T-helper 9 cell (primary cell): Measurements from ENCODE around the gene FBXW9.
"Not testable (repeated sequence)": the region's sequence is repeated elsewhere in the genome, so short reads cannot be mapped to it uniquely, and the experiment has no call there.

Experiments used
- DNase-seq: peaks from one replicate; pipeline ENCODE4 v3.0.0-alpha.2; 2020

The FBXW9 gene

DNA sequence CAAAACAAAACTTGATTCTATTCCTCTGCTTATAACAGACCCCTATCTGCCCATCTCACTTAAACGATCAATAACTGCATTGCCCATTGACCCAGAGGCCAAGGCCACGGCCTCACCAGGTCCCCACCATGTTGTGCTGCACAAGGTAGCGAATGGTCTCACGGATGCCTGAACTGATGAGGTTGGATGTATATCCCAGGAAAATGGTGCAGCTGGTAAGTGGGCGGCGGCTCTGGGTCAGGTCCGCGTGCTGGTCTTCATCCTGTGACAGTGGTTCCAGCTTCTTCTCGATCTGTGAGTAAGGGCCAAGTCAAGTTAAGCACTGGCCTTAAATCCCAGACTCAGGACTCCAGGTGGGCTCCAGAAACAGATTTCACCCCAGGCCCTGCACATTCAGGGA lies 16.4 kb downstream of the FBXW9 start:
- no peak for DNase-seq

DNA sequence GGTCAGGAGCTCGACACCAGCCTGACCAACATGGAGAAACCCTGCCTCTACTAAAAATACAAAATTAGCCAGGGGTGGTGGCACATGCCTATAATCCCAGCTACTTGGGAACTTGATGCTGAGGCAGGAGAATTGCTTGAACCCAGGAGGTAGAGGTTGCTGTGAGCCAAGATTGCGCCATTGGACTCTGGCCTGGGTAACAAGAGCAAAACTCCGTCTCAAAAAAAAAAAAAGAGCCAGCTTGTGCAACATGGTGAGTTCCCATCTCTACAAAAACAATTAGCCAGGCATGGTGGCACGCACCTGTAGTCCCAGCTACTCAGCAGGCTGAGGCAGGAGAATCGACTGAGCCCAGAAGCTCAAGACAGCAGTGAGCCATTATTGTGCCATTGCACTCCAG lies 18.4 kb downstream of the FBXW9 start:
- not testable (repeated sequence) for DNase-seq

DNA sequence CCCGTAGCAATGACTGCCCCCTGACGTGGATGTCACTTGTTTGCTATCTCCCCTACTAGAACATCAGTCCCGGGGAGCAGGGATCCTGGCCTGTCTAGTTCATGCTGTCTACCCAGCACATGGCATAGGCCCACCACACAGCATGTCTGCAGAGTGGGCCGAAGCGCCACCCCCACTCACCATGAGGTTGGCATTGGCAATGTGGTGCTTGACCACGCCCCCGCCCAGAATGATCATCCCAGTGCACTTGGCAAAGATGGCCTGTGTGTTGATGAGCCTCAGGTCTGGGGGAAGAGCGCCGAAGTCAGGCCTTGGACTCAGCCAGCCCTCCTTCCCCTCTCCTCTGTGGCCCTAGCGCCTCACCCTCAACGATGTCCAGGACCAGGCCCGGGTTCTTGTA lies 19.5 kb downstream of the FBXW9 start:
- DNase-seq, result no peak

DNA sequence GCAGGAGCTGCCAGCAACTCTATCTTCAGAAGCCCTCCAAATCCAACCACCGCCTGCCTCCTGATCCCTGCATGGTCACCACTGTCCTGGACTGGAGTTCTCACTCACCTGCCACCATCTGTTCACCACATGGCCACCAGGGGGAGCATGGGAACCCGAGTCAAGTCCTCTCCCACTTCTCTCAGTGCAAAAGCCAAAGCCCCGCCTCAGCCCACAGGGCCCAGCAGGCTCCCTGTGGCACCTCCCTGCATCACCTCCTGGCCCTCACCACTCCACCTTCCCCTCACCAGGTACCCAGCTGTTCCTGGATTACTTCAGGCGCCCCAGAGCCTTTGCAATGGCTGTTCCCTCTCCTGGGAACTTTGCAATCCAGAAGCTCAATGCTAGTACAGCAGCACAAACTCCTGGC lies 20.0 kb downstream of the FBXW9 start:
- peak; percentile 84 for DNase-seq

DNA sequence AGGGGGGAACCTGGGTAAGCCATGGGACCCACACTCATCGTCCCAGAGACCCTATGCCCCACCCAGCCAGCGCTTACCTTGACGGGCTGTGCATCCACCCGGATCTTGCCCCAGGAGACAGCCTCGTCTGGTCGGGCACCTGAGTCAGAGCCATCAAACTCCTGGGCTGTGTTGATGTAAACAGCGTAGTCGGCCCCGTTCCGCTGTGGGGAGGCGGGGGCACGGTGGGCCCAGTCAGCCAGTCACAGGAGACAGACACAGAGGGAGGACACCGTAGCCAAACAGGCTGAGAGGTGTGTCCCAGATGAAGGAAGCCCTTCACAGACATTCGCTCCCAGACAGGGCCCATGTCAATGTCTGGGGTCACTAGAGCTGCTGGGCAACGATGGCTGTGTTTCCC lies 20.5 kb downstream of the FBXW9 start:
- no peak for DNase-seq

DNA sequence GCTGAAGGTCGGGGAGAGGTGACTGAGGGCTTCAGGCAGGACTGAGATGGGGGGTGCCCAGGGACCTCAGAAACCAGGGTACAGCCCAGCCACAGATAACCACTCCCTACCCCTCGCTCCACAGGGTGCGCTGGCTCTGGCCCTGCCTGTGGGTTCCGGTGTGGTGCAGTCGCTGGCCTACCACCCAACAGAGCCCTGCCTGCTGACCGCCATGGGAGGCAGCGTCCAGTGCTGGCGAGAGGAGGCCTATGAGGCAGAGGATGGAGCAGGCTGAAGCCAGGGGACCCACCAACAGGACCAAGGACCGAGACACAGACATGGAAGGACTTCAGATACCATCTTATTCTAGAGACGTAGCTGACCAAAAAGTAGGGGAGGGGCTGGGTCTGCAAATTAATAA lies 21.0 kb downstream of the FBXW9 start:
- DNase-seq, result no peak

DNA sequence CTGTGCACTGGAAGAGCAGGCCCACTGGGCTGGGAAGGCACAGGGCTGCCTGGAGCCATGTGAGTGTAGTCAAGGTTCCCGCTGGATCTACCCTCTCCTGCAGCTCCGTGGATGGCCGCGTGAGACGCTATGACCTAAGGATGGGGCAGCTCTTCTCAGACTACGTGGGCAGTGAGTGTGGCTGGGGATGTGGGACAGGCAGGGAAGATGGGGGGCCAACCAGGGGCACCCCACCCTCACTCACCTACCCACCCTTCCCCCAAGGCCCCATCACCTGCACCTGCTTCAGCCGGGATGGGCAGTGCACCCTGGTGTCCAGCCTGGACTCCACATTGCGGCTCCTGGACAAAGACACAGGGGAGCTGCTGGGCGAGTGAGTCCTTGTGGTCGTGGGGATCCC lies 23.7 kb downstream of the FBXW9 start:
- DNase-seq, result no peak

DNA sequence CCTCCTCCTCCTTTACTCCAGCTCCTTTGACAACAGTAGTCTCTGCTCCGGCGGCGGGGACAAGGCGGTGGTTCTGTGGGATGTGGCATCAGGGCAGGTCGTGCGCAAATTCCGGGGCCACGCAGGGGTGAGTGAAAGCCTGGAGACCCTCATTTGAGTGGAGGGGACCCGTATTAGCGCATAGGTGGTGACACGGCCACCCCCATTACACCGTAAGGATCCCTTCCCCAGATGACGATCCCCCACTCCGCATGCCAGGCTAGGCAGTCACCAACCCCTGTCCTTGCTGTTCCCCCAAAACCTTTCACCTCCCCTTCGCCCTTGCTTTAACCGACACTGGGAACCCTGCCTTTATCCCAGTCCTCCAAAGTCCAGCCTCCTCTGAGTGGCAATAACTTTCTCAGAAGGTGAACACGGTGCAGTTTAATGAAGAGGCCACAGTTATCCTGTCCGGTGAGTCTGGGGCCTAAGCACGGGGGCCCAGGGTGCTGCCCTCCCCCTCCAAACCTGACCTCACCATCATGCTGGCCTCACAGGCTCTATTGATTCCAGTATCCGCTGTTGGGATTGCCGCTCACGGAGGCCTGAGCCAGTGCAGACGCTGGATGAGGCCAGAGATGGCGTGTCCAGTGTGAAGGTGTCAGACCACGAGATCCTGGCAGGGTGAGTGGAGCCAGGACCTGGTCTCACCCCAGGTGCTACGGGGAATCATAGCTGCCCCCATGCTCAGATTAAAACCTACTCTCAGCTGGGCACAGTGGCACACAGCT lies 26.1 kb downstream of the FBXW9 start:
- DNase-seq, result no peak

DNA sequence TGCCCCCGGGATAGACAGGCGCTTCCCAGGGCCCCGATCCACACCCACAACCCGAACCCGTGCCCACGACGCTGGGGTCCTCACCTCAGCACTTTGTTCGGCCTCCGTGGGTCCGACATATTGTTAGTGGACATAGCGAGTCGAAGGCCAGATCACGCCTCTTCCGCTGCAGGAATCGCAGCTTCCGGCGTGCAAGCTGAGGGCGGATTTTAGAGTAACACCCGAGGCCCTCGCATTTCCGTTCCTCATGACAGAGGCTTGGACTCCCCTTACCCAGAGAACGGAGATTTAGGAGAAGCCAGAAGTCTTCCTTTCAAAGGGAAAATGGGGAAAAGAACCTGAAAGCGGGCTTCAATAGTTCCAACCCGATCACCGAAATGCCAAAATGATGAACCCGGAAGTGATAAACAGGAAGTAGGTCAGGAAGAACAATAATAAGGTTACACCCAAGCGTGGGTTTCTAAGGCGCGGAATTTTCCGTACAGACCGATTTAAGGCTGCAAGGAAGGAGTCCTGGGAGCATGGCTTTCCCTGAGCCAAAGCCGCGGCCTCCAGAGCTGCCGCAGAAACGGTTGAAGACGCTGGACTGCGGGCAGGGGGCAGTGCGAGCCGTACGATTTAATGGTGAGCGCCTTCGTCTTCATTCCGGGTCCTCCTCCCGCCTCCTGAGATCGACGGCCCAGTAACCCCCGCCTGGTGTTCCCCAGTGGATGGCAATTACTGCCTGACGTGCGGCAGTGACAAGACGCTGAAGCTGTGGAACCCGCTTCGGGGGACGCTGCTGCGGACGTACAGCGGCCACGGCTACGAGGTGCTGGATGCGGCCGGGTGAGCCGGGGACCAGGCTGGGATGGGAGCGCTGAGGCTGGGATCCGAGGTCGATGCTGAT lies 26.9 kb downstream of the FBXW9 start:
- DNase-seq, result peak; percentile 67

DNA sequence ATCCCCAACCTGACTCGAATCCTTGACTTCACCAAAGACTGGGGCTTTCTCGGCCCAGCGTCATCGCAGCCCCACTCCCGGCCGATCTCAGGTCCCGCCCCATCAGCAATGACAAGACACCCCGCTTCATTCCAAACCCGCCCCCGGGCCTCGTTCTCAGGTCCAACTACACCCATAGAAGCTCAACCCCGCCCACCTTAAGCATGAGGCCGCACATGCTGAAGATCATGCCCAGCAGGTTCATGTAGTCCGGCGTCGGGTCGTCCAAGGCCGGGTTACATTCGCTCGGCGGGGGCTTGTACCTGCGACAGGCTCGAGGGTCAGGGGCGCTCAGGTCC lies 27.5 kb downstream of the FBXW9 start:
- DNase-seq, result peak; percentile 64

DNA sequence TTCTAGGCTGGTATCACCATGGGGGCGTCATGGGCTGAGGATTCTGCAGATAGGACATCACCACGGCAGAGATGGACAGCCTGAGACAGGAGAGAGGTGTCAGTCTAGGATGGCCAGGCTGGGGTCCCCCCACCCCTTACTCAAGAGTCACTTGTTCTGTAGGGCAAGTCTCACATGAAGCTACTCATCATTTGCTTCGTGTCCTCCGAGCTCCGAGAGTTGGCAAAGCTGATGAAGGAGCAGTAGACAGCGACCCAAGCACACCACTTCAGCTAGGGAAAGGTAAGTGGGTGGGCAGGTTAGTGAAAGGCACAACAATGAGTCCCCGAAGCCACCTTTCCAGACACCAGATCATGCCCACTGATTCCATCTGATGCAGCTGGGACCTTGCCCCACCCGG lies 28.1 kb downstream of the FBXW9 start:
- no peak for DNase-seq

DNA sequence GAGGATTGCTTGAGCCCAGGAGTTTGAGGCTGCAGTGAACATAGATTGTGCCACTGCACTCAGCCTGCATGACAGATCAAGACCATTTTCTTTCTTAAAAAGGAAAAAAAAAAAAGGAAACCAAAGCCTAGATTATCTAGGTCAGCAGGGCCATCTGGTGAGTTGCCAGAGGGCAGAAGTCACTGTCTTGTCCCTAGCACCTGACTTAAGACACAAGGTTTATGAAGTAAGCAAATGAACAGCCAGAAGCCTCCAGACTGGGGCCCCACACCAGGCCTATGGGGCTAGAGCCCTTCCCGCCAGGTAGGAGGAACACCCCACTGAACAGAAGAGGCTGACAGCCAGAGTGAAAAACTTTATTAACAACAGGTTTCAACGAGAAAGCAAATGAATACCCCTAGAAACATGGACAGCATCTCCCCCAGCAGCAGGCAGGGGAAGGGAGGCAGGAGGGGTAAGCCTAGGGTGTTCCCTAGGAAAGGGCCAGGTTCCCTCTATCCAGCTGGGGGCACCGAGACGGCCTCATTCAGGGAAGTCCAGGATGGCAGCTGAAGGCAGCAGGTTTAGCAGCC lies 28.6 kb downstream of the FBXW9 start:
- DNase-seq, result no peak

DNA sequence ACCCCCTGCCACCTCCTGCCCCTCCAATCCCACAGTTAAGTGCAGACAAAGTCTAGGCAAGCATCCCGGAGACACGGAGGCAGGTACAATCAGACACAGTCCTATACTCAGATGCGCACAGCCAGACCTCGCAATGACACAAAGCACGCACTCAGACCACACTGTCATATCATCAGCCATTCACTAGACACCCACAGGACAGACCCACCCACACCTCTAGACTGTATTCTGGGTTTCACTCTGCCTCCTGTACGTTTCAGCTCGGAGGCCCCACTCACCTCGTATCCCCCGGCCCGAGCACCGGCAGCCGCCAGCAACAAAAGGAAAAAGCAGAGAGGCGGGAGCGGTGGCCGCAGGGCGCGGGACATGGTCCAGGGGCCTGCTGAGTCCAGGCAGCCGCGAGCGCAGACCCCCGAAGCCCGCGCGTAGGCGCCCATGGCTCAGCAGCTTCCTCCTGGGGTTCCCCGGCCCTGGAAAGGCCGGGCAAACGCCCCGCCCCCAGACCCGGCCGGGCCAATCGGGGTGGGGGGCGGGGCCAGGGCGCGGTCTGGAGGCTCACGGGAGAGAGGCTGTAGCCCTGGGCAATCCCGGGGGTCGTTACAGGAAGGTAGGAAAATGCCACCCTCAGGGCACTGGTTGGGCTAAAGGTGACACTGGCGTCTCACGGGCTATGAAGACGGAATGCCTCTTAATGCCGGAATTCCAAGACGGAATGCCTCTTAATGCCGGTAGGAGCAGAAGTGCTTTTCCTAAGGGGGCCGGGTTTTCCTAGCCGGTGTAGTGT lies 30.0 kb downstream of the FBXW9 start, which contains the start of the genes MAN2B1 and WDR83:
MAN2B1 (minus strand) TSS at position 478 of the 784 bp plus-strand sequence; CDS start at position 437, 41 bp downstream.
WDR83 (plus strand) TSS at position 543 of the 784 bp plus-strand sequence. CDS start 2,984 bp downstream, outside the sequence.
- DNase-seq, result peak; percentile 78

DNA sequence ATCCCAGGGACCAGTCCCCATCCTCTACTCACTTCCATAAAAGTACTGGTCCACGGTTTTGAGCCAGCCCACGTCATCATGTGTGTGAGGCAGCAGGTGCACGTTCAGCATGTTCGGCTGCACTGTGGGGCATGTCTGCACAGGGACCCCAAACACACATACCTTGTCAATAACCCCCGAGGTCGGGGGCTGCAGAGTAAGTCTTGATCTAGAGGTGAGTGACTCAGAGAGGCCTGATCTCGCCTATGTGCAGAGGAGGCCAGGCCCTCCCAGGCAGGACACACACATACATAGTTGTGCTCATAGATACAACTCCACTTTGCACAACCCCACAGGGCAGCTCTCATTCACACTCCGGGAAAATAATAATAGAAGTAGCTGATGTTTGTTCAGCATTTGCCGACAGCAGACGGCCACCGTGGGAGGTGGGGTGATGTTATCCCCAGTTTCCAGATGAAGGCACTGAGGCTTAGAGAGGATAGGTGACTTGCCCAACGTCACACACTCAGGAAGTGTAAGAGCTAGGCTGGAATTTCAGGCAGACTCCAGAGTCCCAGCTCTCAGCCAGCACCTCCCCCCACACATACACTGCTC lies 30.7 kb downstream of the FBXW9 start:
- DNase-seq, result no peak

DNA sequence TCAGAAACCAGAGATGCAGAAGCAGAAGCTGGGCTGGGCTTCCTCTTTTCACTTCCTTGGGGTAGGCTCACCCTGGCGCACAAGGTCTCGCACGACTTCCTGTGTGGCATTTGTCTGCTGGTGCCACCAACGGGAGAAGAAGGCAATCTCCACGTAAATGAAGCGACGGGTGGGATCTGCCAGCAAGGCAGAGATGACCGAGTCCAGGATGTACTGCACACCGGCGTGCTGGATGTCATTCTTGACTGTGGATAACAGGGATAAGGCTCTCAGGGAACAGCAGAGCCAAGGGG lies 31.2 kb downstream of the FBXW9 start:
- DNase-seq, result no peak

DNA sequence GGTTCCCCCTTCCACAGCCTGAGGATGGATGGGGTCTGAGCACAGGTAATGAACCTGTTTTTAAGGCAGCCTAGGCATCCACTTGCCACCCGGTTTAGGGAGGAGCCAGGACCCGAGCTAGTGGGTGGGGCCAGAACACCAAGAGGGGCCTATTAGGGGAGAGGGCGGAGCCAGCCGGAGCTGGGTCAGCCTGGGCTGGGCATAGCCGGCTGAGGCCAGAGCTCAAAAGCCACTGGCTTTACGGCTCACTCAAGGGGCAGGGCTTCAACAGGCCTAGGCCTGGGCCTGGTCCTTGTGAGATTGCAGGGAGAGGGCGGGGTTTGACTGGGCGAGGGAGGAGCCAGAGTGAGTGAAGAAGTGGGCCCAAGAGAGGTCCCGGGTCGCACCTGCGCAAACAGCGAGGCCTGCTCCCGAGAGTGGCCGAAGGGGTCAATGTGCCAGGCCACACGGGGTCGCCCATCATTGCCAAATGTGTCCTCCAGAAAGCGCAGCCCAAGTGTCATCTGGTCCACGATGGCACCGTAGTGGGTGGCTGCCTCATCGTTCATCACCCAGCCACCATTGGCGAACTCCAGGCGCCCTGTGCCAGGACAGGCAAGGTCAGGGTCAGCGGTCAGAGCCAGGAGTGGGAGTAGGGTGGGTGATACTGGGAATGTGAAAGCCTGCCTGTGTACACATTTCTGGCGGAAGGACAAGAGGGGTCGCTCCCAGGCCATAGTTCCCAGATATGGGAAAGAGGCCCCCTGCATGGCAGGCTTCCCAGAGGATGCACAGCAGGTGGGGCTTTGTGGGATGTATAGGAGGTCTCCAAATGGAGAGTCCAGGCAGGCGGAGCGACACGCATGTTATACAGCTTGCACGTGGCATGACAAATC lies 31.8 kb downstream of the FBXW9 start:
- DNase-seq, result no peak

DNA sequence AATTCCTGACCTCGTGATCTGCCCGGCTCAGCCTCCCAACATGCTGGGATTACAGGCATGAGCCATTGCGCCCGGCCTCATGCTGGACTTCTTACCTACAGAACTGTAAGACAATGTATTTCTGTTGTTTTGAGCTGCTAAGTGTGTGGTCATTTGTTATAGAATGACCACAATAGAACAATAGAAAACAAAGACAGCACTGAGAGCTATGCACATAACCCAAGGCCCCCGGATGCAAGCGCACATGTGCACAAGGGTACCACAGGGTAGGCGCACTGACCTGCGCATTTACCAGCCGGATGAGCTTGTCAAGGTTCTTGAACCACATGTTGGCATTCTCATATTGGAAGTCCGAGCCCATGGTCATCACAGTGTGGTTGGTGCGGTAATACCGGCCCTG lies 35.5 kb downstream of the FBXW9 start:
- no peak for DNase-seq

DNA sequence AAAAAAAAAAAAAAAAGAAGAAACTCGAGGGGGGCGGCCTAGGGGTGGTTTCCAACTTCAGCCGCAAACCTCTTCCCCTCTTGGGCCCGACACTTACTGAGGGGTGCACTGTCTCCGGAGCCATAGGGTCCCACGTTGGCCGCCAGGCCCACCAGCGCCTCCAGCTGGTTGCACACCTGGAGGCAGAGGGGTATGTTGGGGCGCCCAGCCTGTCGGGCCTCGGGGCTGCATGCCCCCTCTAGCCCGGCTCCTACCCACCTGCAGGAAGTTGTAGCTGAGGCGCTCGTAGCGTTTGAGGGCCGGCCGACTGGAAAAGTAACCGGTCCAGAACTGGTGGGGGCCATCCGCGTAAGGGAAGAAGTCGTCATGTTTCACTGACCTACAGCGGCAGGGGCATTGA lies 38.5 kb downstream of the FBXW9 start:
- no peak for DNase-seq

DNA sequence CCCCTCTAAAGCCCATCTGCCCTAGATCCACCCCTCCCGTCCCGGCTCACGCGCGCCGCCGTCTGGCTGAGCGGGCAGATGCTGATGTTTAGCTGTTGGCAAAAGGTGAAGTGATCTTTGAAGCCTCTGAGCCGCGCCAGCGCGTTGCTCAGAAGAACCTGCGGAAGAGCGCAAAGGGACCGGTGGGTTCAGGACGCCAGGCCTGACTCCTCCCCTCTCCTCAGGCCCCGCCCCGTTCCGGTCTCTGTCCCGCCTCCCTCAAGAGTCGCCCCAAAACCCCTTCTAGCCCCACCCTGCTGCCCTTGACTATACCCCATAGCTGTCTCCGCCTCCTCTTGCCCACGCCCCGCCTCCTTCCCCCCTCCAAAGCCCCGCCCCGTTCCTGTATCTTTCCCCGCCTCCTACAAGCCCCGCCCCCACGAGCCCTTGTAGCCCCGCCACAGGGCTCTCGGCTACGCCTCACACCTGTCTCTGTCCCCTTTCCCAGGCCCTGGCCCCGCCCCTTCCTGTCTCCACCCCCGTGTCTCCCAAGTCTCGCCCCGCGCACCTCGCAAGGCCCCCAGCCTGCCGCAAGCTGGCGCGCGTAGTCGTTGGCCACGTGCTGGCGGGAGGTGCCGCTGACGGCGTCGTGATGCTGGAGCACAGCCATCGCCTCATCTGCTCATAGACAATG lies 39.4 kb downstream of the FBXW9 start:
- DNase-seq, result no peak

DNA sequence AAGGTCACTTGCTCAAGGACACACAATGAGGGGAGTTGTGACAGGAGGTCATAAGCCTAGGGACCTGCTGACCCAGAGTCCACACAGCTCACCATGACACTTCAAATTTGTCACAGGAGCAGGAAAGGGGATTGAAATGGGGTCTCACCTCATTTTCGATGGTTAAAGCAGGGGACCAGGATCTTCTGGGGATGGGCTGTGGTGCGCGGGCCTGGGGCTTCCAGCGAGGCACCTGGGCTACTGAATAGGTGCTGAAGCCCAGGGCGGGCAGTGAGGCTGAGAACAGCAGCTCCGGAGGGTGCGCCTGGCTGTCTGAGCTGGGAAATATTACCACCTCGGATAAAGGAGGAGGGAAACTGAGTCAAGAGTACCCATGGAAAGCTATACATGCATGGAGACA lies 40.9 kb downstream of the FBXW9 start:
- no peak for DNase-seq

DNA sequence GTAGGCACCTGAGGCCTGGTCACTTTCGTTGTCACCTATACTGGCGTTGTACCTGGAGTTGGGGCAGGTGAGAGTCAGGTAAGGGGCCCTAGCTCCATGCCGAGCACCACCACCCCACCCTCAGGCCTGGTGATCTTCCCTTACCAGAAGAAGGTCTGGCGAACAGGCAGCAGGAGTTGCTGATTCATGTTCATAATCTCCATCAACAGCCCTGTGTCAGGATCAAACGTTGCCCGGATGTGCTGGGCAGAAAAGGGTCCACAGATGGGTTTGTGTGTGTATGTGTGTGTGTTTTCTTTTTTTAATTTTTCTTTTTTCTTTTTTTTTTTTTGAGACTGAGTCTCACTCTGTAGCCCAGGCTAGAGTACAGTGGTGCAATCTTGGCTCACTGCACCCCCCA lies 44.2 kb downstream of the FBXW9 start:
- DNase-seq, result no peak
